Choroid plexus epithelial cell (primary cell): Measurements from ENCODE around the gene SLC1A3.
A peak's percentile ranks its signal among the peaks of the same experiment; 100 is the strongest.

Source experiments
- DNase-seq: peaks from one replicate; pipeline ENCODE4 v3.0.0-alpha.2; 2010; ENCODE audit warnings: low read depth
- H3K4me3 ChIP-seq: 2 replicates; pipeline ENCODE4 v1.5.1; 2011; ENCODE audit warnings: low read depth, mild to moderate bottlenecking, control low read depth, low read length, moderate library complexity
- CTCF ChIP-seq: conservative IDR thresholded peaks from 2 replicates; pipeline ENCODE4 v1.5.1; 2011; ENCODE audit warnings: low read depth, mild to moderate bottlenecking, control low read depth, inconsistent platforms, low read length, moderate library complexity

SLC1A3 gene

GRCh38 chr5:36723912-36724311, 117.5 kb downstream of the SLC1A3 start:
- no peak overlapping the region for H3K4me3 ChIP-seq

GRCh38 chr5:36724467-36725332, 118.3 kb downstream of the SLC1A3 start:
- no peak for DNase-seq
- TF ChIP-seq CTCF, result no peak
- no peak overlapping the region for H3K4me3 ChIP-seq

More at GRCh38 chr5:36723912-36724311, 117.5 kb downstream of the SLC1A3 start:
- TF ChIP-seq CTCF, result no peak
- DNase-seq, result peak; percentile 17

- DNase-seq, result no peak
- no peak overlapping the region for H3K4me3 ChIP-seq
- TF ChIP-seq CTCF, result no peak
Observed at GRCh38 chr5:36726317-36726716, 119.9 kb downstream of the SLC1A3 start.

- TF ChIP-seq CTCF, result no peak
- DNase-seq, result no peak
- no peak overlapping the region for H3K4me3 ChIP-seq
Observed at GRCh38 chr5:36726767-36727166, 120.4 kb downstream of the SLC1A3 start.

- peak; percentile 71 for TF ChIP-seq CTCF
- peak; percentile 84 for DNase-seq
Observed at GRCh38 chr5:36728697-36729543, 122.5 kb downstream of the SLC1A3 start.

GRCh38 chr5:36730537-36731216, 124.3 kb downstream of the SLC1A3 start:
- no peak overlapping the region for H3K4me3 ChIP-seq
- no peak for DNase-seq
- TF ChIP-seq CTCF, result no peak

More at GRCh38 chr5:36728697-36729543, 122.5 kb downstream of the SLC1A3 start:
- no peak overlapping the region for H3K4me3 ChIP-seq
